Thoracic aorta (tissue), 2 donors: ENCODE data around the gene CCL2. TPM values are rescaled to one million over a fixed set of nuclear protein-coding genes. Genes with fewer than 3 reads are reported as not detected.

Source experiments
- ATAC-seq: fragments of 150-250 bp; one replicate; pipeline ENCODE4 v1.8.0; 2017; ENCODE audit warnings: low read depth; ENCODE audit not compliant: insufficient number of reproducible peaks, low FRiP score
- DNase-seq: peaks from one replicate; pipeline ENCODE4 v3.0.0-alpha.2; 2020; ENCODE audit warnings: low spot score
- H3K27ac ChIP-seq, 2 donors: fragments of 200-600 bp; sonication (generic); 1 replicate in 1 of 2; 2 replicates in 1 of 2; pipeline ENCODE4 v1.5.1; 2016; ENCODE audit warnings: mild to moderate bottlenecking in 2 of 2, moderate library complexity in 2 of 2
- H3K27me3 ChIP-seq: fragments of 200-600 bp; sonication (generic); replicated peaks from 2 replicates; pipeline ENCODE4 v1.6.0; 2016; ENCODE audit warnings: mild to moderate bottlenecking; ENCODE audit not compliant: insufficient read depth
- H3K36me3 ChIP-seq: fragments of 200-600 bp; sonication (generic); one replicate; pipeline ENCODE4 v1.5.1; 2016
- H3K4me1 ChIP-seq, 2 donors: fragments of 200-600 bp; sonication (generic); 1 replicate in 1 of 2; 2 replicates in 1 of 2; pipeline versions ENCODE4 v1.5.1 to v1.6.0; 2016; ENCODE audit warnings: low read depth in 2 of 2, mild to moderate bottlenecking in 1 of 2; ENCODE audit not compliant: control insufficient read depth in 1 of 2
- H3K4me3 ChIP-seq: fragments of 200-600 bp; sonication (generic); 2 replicates; pipeline ENCODE4 v1.5.1; 2016; ENCODE audit warnings: mild to moderate bottlenecking
- H3K9me3 ChIP-seq: fragments of 200-600 bp; sonication (generic); 2 replicates; pipeline ENCODE4 v1.5.1; 2016
- total RNA-seq, 2 donors: library from RNA; depleted of rRNA; stranded (reverse); fragments of >200 nt; gene quantifications; one replicate each; pipeline versions ENCODE4 v1.1.0 to v1.2.3, GENCODE V29; 2016
- TF ChIP-seq, protein P1 (sequence below): fragments of 200-600 bp; sonication (generic); IDR thresholded peaks from one replicate; pipeline ENCODE4 v1.5.1; 2019; ENCODE audit warnings: antibody characterized with exemption

The CCL2 gene
- total RNA-seq, 2 donors from 2014 or later, result 324 to 448 TPM

GRCh38 chr17:34283571-34283970, 28.5 kb downstream of the CCL2 start:
- no peaks in the 10 kb centered on the region for H3K9me3 ChIP-seq
- TF ChIP-seq, protein P1, sequence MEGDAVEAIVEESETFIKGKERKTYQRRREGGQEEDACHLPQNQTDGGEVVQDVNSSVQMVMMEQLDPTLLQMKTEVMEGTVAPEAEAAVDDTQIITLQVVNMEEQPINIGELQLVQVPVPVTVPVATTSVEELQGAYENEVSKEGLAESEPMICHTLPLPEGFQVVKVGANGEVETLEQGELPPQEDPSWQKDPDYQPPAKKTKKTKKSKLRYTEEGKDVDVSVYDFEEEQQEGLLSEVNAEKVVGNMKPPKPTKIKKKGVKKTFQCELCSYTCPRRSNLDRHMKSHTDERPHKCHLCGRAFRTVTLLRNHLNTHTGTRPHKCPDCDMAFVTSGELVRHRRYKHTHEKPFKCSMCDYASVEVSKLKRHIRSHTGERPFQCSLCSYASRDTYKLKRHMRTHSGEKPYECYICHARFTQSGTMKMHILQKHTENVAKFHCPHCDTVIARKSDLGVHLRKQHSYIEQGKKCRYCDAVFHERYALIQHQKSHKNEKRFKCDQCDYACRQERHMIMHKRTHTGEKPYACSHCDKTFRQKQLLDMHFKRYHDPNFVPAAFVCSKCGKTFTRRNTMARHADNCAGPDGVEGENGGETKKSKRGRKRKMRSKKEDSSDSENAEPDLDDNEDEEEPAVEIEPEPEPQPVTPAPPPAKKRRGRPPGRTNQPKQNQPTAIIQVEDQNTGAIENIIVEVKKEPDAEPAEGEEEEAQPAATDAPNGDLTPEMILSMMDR, result no peak
- no peaks in the 10 kb centered on the region for H3K36me3 ChIP-seq
- H3K27me3 ChIP-seq, result no peaks in the 10 kb centered on the region
- no peak overlapping the region for H3K4me3 ChIP-seq
- DNase-seq, result no peak
- no peak for ATAC-seq
- H3K27ac ChIP-seq, result no peak overlapping the region
- no peaks in the 10 kb centered on the region for H3K4me1 ChIP-seq

DNA sequence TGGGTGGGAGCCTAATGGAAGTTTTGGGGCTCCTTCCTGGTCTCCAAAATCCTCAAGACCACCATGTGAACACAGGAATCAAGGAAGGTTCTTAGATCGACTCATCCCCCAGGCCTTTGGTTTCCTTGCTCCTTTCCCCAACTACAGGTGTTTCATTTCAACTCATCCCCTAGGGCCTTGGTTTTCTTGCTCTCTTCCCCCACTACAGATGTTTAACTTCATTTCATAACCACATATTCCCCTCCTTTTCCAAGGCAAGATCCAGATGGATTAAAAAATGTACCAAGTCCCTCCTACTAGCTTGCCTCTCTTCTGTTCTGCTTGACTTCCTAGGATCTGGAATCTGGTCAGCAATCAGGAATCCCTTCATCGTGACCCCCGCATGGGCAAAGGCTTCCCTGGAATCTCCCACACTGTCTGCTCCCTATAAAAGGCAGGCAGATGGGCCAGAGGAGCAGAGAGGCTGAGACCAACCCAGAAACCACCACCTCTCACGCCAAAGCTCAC, 30.3 kb downstream of the CCL2 start, which contains the start of gene CCL11:
CCL11 (plus strand) TSS at position 457 of the 507 bp plus-strand sequence. CDS start 67 bp downstream, outside the sequence.
- no peak within 1 kb of the TSS for H3K27ac ChIP-seq
- DNase-seq, result no peak

DNA sequence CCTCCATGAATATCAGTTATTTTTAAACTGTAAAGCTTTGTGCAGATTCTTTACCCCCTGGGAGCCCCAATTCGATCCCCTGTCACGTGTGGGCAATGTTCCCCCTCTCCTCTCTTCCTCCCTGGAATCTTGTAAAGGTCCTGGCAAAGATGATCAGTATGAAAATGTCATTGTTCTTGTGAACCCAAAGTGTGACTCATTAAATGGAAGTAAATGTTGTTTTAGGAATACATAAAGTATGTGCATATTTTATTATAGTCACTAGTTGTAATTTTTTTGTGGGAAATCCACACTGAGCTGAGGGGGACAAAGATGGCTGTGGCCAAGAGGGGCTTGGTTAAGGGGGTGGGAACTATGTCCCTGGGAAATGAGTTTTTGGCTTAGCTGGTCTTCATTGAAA, 32.8 kb downstream of the CCL2 start:
- Histone ChIP-seq H3K27ac (no peak overlapping the region), H3K4me1 (no peaks in the 10 kb centered on the region), H3K27me3 (no peaks in the 10 kb centered on the region), H3K36me3 (no peaks in the 10 kb centered on the region), H3K9me3 (no peaks in the 10 kb centered on the region), H3K4me3 (no peak overlapping the region)
- DNase-seq (no peak), ATAC-seq (no peak)
- TF ChIP-seq, protein P1, result no peak

More for the DNA sequence above, 30.3 kb downstream of the CCL2 start, which contains the start of gene CCL11:
- H3K36me3 ChIP-seq, result no peaks in the 10 kb centered on the region
- H3K9me3 ChIP-seq, result no peaks in the 10 kb centered on the region
- no peak within 1 kb of the TSS for H3K4me3 ChIP-seq
- H3K27me3 ChIP-seq, result no peaks in the 10 kb centered on the region
- H3K4me1 ChIP-seq, result no peaks in the 10 kb centered on the region
- TF ChIP-seq, protein P1, result no peak
- no peak for ATAC-seq

GRCh38 chr17:34290586-34290985, 35.5 kb downstream of the CCL2 start:
- ATAC-seq (no peak), DNase-seq (no peak)
- TF ChIP-seq, protein P1, result no peak
- H3K27ac ChIP-seq, result no peak overlapping the region
- H3K4me1 ChIP-seq, result no peaks in the 10 kb centered on the region
- no peaks in the 10 kb centered on the region for H3K36me3 ChIP-seq
- no peaks in the 10 kb centered on the region for H3K27me3 ChIP-seq
- H3K9me3 ChIP-seq, result no peaks in the 10 kb centered on the region
- H3K4me3 ChIP-seq, result no peak overlapping the region

- Histone ChIP-seq H3K36me3 (no peaks in the 10 kb centered on the region), H3K27ac (no peak overlapping the region), H3K4me3 (no peak overlapping the region), H3K9me3 (no peaks in the 10 kb centered on the region), H3K4me1 (no peaks in the 10 kb centered on the region), H3K27me3 (no peaks in the 10 kb centered on the region)
- TF ChIP-seq, protein P1, result no peak
- ATAC-seq, result no peak
- no peak for DNase-seq
Observed at GRCh38 chr17:34291721-34292348, 36.8 kb downstream of the CCL2 start.
